Esophagus (tissue), 2 donors: ENCODE data around the gene TSPO. TPM values are rescaled to one million over a fixed set of nuclear protein-coding genes. Genes with fewer than 3 reads are reported as not detected.

Experiments used
- H3K27ac ChIP-seq, 2 donors: one replicate each; pipeline ENCODE4 v1.5.1; 2013; ENCODE audit warnings: low read depth in 2 of 2, mild to moderate bottlenecking in 2 of 2, inconsistent platforms in 1 of 2, low read length in 1 of 2, moderate library complexity in 1 of 2
- H3K27me3 ChIP-seq, 2 donors: one replicate each; pipeline ENCODE4 v1.6.1; 2013; ENCODE audit warnings: low read length in 2 of 2, control low read depth in 1 of 2, mild to moderate bottlenecking in 1 of 2; ENCODE audit not compliant: insufficient read depth in 2 of 2, control insufficient read depth in 1 of 2
- H3K36me3 ChIP-seq, 2 donors: one replicate each; pipeline ENCODE4 v1.6.1; 2013; ENCODE audit warnings: low read length in 1 of 2; ENCODE audit not compliant: control insufficient read depth in 2 of 2, insufficient read depth in 2 of 2
- H3K4me1 ChIP-seq, 2 donors: one replicate each; pipeline ENCODE4 v1.6.1; 2013; ENCODE audit warnings: low read length in 1 of 2; ENCODE audit not compliant: control insufficient read depth in 2 of 2, insufficient read depth in 2 of 2
- H3K4me3 ChIP-seq, 2 donors: one replicate each; pipeline ENCODE4 v1.5.1; 2013; ENCODE audit warnings: low read length in 2 of 2, mild to moderate bottlenecking in 2 of 2, low read depth in 1 of 2, moderate library complexity in 1 of 2
- H3K9me3 ChIP-seq, 2 donors: one replicate each; pipeline ENCODE4 v1.6.1; 2013; ENCODE audit warnings: mild to moderate bottlenecking in 2 of 2, low read depth in 1 of 2, low read length in 1 of 2, moderate library complexity in 1 of 2; ENCODE audit not compliant: control insufficient read depth in 2 of 2, insufficient read depth in 1 of 2
- WGBS, 2 donors: extraction: QIAGEN DNeasy Blood & Tissue Kit; methylation state at CpG; one replicate each; pipeline ENCODE4 v1.1.7; 2013; 5-methylcytosine and 5-hydroxymethylcytosine counted together
- polyA plus RNA-seq, 2 donors: library from polyadenylated mRNA; stranded (reverse); fragments of 200-250 nt; gene quantifications; one replicate each; pipeline ENCODE4 v1.2.3, GENCODE V29; 2013
- donor health status: healthy with polysubstance abuse.
- donor health status: Bipolar disorder and iron deficiency.

Gene TSPO
- polyA plus RNA-seq, 2 donors: 660 to 791 TPM

GRCh38 chr22:43172191-43172590, 20.8 kb downstream of the TSPO start:
- H3K4me1 ChIP-seq: peaks cover 0 to 34% of the 10 kb centered on the region in 2 donors
- peak overlapping the region; percentile 57 to 86 for H3K27ac ChIP-seq
- no peak overlapping the region for H3K4me3 ChIP-seq
- peaks cover 7 to 74% of the 10 kb centered on the region in 2 donors for H3K36me3 ChIP-seq
- H3K9me3 ChIP-seq: no peaks in the 10 kb centered on the region
- 96 to 97% methylated on average over 19 of the region's 19 CpGs for WGBS, 2 donors
- H3K27me3 ChIP-seq: no peaks in the 10 kb centered on the region

GRCh38 chr22:43173566-43173965, 22.2 kb downstream of the TSPO start:
- no peak overlapping the region for H3K4me3 ChIP-seq
- H3K36me3 ChIP-seq: peaks cover 7 to 71% of the 10 kb centered on the region in 2 donors
- H3K4me1 ChIP-seq: peaks cover 0 to 34% of the 10 kb centered on the region in 2 donors
- WGBS, 2 donors: 92 to 95% methylated on average over 9 of the region's 9 CpGs
- no peaks in the 10 kb centered on the region for H3K9me3 ChIP-seq
- no peaks in the 10 kb centered on the region for H3K27me3 ChIP-seq
- peak overlapping the region in 1 of 2 donors; percentile 91 for H3K27ac ChIP-seq

DNA sequence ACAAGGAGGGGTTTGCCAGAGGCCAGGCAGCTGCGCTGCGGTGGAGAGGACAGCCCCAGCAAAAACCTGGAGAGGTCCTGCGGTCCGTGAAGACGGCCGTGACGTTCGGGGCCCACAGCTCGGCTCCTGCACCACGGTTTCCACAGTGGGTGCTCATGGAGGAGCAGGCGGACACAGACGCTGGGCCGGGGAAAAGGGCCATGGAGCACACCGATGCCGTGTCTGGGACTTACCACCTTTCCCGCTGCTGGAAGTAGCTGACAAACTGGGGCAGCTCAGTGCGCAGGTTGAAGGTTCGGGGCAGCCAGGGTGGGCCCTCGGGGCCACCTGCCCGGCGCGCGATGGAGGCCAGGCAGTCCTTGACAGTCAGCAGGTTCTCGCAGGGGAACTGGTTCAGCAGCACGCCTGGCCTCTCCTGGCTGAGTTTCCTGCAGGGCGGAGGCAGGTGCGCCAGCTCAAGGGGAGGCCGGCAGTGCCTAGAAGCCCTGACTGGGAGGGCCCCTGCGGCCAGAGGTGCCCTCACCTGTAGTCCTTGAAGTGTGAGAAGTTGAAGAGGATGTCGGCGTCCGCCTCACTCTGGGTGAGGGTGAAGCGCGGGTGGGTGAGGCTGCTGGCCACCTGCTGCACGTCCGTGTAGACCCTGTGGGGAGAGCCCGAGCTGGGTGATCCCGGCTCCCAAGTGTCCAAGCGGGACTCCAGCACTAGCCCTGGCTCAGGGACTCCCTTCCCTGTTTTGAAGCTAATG, 22.8 kb downstream of the TSPO start:
- WGBS, 2 donors: 71 to 76% methylated on average over 39 of the region's 39 CpGs
- Histone ChIP-seq H3K27ac (peak overlapping the region; percentile 69 to 91), H3K4me3 (no peak overlapping the region), H3K4me1 (peaks cover 0 to 36% of the 10 kb centered on the region in 2 donors), H3K36me3 (peaks cover 12 to 71% of the 10 kb centered on the region in 2 donors), H3K9me3 (no peaks in the 10 kb centered on the region), H3K27me3 (no peaks in the 10 kb centered on the region)

DNA sequence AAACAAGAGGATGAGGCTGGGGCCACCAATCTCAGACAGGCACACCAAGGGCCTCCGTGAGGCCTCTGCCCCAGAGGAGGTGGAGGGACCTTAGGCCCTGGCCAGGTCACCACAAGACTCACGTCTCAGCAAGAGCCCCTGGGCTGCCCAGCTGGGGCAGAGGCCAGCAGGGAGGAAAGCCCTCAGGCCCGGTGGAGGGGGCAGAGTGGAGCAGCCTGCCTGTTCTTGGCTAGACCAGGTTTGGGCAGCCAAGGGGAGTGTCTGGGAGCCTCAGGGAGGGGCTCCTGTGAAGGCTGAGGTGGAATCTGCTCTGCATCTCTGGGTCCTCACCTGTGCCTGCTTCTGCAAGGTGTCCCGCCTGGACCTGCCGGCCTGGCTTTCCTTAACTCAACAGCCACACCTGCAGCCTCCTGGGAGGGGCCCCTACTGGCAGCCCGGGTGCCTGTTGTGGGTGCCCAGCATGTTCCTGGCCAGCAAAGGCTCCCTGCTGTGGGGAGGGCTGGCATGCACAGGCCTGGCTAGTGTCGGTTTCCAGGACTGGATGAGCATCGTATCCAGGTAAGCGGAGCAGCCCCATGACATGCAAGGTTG, 23.7 kb downstream of the TSPO start:
- 54 to 66% methylated on average over 9 of the region's 9 CpGs for whole genome bisulfite sequencing, 2 donors
- peak overlapping the region; percentile 69 to 91 for H3K27ac ChIP-seq
- no peaks in the 10 kb centered on the region for H3K27me3 ChIP-seq
- no peak overlapping the region for H3K4me3 ChIP-seq
- no peaks in the 10 kb centered on the region for H3K9me3 ChIP-seq
- peaks cover 16 to 72% of the 10 kb centered on the region in 2 donors for H3K36me3 ChIP-seq
- peaks cover 0 to 35% of the 10 kb centered on the region in 2 donors for H3K4me1 ChIP-seq

DNA sequence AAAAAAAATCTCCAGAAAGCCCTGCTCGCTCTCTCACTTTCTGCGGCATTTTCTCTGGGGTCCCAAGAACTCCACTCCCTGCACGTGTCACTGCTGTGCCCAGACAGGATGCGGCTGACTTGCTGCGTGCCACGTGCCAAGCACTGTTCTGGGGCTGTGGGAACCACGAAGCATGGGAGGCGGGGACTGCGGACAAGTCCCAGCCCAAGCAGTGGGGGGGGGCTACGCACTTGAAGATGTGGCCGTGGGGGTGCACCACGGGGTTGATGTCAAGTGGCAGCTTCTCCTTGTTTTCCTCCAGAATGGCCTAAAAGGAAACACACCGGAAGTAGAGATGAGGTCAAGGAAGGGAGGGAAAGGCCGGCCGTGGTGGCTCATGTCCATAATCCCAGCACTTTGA, 24.7 kb downstream of the TSPO start:
- Histone ChIP-seq H3K27me3 (no peaks in the 10 kb centered on the region), H3K4me3 (no peak overlapping the region), H3K36me3 (peaks cover 18 to 71% of the 10 kb centered on the region in 2 donors), H3K4me1 (peaks cover 0 to 29% of the 10 kb centered on the region in 2 donors), H3K27ac (peak overlapping the region; percentile 22 to 91), H3K9me3 (no peaks in the 10 kb centered on the region)
- 68 to 79% methylated on average over 15 of the region's 15 CpGs for WGBS, 2 donors

- Histone ChIP-seq H3K27ac (no peak overlapping the region), H3K4me3 (no peak overlapping the region), H3K27me3 (no peaks in the 10 kb centered on the region), H3K4me1 (peaks cover 0 to 21% of the 10 kb centered on the region in 2 donors), H3K9me3 (no peaks in the 10 kb centered on the region), H3K36me3 (peaks cover 16 to 69% of the 10 kb centered on the region in 2 donors)
- WGBS, 2 donors: 81 to 84% methylated on average over 7 of the region's 7 CpGs
Observed at GRCh38 chr22:43177479-43177878, 26.1 kb downstream of the TSPO start.

DNA sequence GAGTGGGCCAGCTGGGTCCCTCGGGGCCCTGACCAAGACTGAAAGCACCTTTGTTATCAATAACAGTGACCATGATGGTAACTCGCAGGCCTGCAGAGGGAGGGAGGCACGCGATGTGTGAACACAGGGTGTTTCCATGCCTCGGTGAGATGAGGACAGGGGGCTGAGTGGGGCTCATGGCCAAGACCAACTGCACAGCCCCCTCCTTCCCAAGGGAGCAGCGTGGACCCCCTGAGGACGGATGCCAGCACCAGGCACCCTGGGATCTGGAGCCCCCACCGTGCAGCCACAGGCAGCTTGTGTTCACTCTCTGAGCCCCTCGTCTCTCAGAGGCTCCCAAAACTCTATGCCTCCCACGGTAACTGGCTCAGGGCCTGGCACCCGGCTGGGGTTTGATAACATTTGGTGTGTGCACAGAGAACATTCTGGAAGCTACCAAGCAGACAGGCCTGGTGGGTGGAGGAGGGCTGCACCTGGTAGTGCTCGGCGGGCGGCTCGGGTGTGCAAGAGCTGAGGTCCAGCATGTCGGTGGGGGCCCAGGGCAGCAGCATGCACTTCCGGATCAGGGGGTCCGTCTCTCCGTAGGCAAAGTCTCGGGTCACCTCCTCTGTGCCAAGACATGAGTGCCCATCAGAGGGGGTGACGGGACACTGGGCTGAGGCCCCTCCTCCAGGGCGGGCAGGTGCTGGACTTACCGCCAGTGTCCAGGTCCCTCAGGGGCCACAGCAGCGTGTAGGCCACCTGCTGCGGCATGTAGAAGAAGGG, 28.0 kb downstream of the TSPO start:
- Histone ChIP-seq H3K4me3 (no peak overlapping the region), H3K9me3 (no peaks in the 10 kb centered on the region), H3K36me3 (peaks cover 16 to 66% of the 10 kb centered on the region in 2 donors), H3K27ac (no peak overlapping the region), H3K27me3 (no peaks in the 10 kb centered on the region), H3K4me1 (peaks cover under 1 to 26% of the 10 kb centered on the region in 2 donors)
- 96% methylated on average over 25 of the region's 25 CpGs for WGBS, 2 donors

- no peaks in the 10 kb centered on the region for H3K27me3 ChIP-seq
- H3K9me3 ChIP-seq: no peaks in the 10 kb centered on the region
- H3K4me1 ChIP-seq: peaks cover 5 to 28% of the 10 kb centered on the region in 2 donors
- 97 to 98% methylated on average over 15 of the region's 15 CpGs for WGBS, 2 donors
- H3K27ac ChIP-seq: no peak overlapping the region
- peaks cover 16 to 63% of the 10 kb centered on the region in 2 donors for H3K36me3 ChIP-seq
- no peak overlapping the region for H3K4me3 ChIP-seq
Observed at GRCh38 chr22:43179911-43180195, 28.5 kb downstream of the TSPO start.

- no peak overlapping the region for H3K4me3 ChIP-seq
- H3K27ac ChIP-seq: no peak overlapping the region
- peaks cover 16 to 60% of the 10 kb centered on the region in 2 donors for H3K36me3 ChIP-seq
- H3K9me3 ChIP-seq: no peaks in the 10 kb centered on the region
- peaks cover 5 to 32% of the 10 kb centered on the region in 2 donors for H3K4me1 ChIP-seq
- WGBS, 2 donors: 90 to 98% methylated on average over 15 of the region's 15 CpGs
- no peaks in the 10 kb centered on the region for H3K27me3 ChIP-seq
Observed at GRCh38 chr22:43180670-43181069, 29.3 kb downstream of the TSPO start.
